CMK (cell line): ENCODE results near the gene ZNF785.
"Not testable (repeated sequence)": the region's sequence is repeated elsewhere in the genome, so short reads cannot be mapped to it uniquely, and the experiment has no call there.

ENCODE experiments used
- DNase-seq: peaks from one replicate; pipeline ENCODE4 v3.0.0-alpha.2; 2010; ENCODE audit warnings: low read depth

The ZNF785 gene

GRCh38 chr16:30565984-30566383 lies 19.5 kb downstream of the ZNF785 start:
- no peak for DNase-seq

DNA sequence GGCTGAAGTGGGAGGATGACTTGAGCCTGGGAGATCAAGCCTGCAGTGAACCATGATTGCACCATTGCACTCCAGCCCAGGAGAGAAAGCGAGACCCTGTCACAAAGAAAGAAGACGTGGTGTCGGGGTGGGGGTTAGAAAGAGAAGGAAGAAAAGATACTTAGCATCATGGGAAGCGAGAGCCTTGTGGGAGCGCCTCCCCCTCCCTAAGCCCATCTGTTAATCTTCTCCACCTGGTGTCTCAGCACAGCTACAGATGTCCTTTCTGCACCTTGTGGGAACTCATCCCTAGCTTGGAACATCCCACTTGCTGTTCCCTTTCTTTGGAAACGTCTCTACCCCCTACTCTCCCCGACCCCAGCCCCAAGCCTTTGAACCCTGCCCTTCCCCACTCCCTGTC lies 20.0 kb downstream of the ZNF785 start:
- DNase-seq: no peak

GRCh38 chr16:30562021-30562420 lies 23.5 kb downstream of the ZNF785 start:
- no peak for DNase-seq

GRCh38 chr16:30561089-30561816 lies 24.2 kb downstream of the ZNF785 start:
- peak; percentile 52 for DNase-seq

GRCh38 chr16:30559690-30560089 lies 25.8 kb downstream of the ZNF785 start:
- DNase-seq: no peak

DNA sequence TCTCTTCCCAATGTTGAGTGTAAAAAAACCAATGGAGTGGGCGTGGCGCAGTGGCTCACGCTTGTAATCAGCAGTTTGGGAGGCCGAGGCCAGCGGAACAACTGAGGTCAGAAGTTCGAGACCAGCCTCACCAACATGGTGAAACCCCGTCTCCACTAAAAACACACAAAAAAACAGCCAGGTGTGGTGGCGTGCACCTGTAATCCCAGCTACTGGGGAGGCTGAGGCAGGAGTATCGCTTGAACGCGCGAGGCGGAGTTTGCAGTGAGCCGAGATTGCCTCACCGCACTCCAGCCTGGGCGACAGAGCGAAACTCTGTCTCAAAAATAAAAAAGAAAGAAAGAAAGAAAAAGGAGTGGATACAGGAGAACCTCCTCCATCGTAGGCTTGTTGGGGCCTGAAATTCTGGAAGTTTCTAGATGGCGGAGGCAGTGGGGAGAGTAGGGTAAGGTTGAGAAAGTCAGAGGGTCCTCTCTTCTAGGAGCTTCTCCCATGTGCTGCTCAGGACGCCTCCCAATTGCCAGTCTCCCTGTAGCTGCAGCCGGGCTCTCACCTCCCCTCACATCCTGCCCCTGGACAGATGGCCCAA lies 26.6 kb downstream of the ZNF785 start:
- no peak for DNase-seq

DNA sequence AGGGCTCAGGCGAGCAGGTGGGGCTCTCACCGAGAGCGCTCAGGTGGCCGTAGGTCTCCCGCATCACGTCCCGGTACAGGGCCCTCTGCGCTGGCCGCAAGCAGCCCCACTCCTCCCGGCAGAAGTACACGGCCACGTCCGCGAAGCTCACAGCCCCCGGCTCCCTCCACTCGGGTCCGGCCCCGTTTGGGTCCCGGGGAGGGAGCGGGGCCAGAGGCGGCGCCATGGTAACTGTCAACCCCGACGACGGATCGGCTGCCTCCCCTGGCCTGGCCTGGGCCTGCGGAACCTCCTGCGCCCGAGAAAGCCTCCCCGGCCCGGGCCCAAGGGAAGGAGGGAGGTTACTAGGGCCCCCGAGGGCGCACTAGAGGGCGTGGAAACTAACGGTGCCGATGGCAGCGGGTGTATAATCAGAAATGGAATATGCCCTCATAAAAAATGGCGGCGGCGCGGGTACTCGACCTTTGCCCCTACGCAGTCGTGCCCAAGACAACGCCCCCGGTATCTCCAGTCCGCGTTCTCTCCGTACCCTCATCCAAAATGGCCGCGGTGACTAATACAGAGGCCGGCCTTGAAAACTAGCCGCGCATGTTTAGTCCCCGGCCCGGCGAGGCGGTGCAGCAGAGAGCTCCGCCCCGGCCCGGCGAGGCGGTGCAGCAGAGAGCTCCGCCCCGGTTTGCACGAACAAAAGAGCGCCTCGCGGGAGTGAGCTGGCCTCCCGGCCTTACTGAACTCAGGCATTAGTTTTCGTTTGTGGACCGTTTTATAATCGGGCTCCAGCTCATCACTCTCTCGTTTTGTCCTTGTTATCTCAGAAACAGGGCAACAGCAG lies 27.3 kb downstream of the ZNF785 start, which contains the start of gene ZNF764:
ZNF764 (minus strand) TSS at position 418 of the 832 bp plus-strand sequence; CDS start at position 226, 192 bp downstream.
- DNase-seq: peak; percentile 86

DNA sequence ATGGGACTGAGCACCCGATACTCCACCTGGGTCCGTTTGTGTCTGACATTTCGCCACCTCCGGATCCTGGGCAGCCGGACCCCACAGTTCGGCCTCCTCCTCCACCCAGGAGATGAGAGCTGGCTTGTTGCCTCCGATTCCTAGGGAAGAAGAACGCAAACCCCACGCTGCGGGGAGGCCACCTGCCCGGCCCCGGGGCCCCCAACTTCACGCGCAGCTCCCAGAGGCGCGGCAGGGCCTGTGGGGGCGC lies 27.9 kb downstream of the ZNF785 start:
- no peak for DNase-seq

DNA sequence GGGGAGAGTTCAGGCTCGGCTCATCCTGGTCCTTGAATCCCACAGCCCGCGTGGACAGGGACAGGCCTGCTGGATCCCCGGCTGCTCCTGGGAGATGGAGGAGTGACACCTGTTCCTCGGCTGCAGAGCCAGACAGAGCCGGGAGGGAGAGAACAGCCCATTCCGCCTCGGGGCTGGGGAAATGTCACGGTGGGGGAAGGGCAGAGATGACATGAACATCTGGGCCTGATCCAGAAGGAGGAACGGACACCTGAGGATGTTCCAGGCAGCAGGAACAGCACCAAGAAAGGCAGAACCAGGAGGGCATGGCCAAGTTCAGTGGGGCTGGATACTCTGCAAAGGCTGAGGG lies 29.4 kb downstream of the ZNF785 start:
- no peak for DNase-seq

GRCh38 chr16:30555315-30556124 lies 30.0 kb downstream of the ZNF785 start:
- DNase-seq: no peak

DNA sequence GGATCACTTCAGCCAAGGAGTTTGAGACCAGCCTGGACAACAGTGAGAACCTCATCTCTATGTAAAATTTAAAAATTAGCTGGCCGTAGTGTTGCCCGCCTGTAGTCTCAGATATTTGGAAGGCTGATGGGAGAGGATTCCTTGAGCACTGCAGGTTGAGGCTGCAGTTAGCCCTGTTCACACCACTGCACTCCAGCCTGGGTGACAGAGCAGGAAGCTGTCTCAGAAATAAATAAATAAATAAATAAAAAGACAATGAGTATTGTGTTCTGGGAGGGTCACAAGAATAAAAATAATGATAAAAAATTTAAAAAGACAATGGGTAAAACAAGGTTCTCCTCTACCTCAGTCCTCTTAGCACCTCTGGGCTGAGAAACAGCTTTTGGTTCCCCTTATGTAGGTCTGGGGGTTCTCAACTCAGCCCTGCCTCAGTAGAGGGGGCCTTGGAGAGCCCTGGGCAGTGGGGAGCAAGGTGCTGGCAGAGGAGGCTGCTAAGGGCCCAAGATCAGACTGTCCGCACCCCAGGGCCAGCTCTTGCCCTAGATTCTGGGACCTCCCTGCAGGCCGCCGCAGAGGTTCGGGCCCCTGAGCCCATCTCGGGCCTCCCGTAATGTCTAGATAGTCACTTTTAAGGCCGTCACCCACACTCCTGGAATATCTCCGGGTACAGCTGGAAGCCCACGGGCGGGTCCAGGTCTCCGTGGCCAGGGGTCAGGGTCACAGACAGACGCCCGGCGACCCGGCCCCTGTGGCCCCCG lies 30.8 kb downstream of the ZNF785 start:
- DNase-seq: no peak

- DNase-seq: no peak
These were observed 32.1 kb downstream of the ZNF785 start for GRCh38 chr16:30553393-30553899.

GRCh38 chr16:30552956-30553355 lies 32.5 kb downstream of the ZNF785 start:
- no peak for DNase-seq

- DNase-seq: no peak
These were observed 33.7 kb downstream of the ZNF785 start for GRCh38 chr16:30551781-30552180.

- no peak for DNase-seq
These were observed 36.9 kb downstream of the ZNF785 start for GRCh38 chr16:30548416-30549253.

DNA sequence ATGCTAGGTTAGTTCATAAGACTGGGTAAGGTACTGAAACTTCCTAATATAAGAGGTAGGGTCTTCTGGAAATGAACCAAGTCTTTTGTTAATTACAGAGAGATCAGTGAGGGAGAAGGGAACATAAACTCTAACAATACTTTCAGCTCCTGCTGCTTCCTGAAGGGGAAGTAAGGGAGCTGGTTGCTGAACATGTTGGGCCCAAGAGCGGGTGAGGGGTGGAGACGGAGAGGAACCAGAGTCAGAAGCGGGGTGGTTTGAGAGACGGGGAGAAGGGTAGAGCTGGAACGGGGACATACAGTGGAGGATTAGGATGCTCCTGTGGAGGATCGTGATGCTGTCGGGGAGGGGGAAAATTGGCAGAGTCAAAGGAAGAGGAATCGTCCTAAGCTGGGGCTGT lies 39.4 kb downstream of the ZNF785 start:
- DNase-seq: no peak

DNA sequence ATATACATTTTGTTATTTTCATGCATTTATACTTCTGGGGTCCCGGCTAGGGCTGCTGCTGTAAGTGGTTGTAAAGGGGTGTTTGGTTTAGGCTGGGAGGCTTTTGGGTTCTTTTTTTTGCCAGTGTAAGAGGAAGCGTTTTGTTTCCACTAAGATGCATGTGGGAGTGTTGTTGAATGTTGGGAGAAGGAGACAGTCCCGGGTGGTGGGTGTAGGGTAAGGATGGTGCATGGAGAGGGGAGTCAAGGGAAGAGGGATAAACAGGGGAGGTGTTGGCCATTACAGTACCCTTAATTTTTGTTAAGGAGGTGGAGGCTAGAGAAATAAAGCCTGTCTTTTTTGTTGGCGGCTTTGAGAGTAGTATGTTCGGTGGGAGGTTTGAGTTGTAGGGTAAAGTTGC lies 42.4 kb downstream of the ZNF785 start:
- no peak for DNase-seq

GRCh38 chr16:30541502-30542329 lies 43.8 kb downstream of the ZNF785 start:
- DNase-seq: no peak

- not testable (repeated sequence) for DNase-seq
These were observed 44.5 kb downstream of the ZNF785 start for GRCh38 chr16:30540916-30541464.
